ENCODE results near the gene GALNT16. TPM values are rescaled to one million over a fixed set of nuclear protein-coding genes. Genes with fewer than 3 reads are reported as not detected.

The GALNT16 gene
- total RNA-seq, 2 experiments from 2014 or later = not detected

DNA sequence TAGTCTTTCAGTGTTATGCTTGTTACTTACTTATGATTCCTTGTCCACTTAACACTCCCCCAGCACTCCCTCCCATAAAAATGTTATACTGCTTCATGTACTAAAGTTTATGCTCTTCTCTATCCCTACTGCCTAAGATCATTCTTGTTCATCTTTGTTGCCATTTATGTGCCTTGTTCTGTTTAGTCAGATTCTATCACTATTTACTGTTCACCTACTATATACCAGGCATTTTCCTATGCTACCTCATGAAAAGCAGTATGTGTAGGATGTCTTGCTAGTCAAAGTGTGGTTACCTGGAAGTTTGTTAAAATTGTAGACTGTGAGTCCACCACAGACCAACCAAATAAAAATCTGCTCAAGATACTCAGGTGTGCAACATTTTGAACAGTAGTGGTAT lies 114.3 kb downstream of the GALNT16 start:
- Histone ChIP-seq H3K36me3 (ENCODE audit: insufficient read depth, low read length) (peaks cover 28% of the 10 kb centered on the region), H3K27ac (ENCODE audit: low read depth in 1 of 2, low read length in 2 of 2) (no peak overlapping the region), H3K4me1 (ENCODE audit: insufficient read depth, low read length) (no peaks in the 10 kb centered on the region), H3K27me3 (ENCODE audit: control insufficient read depth in 1 of 2, insufficient read depth in 2 of 2, low read length in 2 of 2) (no peaks in the 10 kb centered on the region), H3K9me3 (ENCODE audit: control insufficient read depth in 1 of 2, insufficient read depth in 1 of 2, low read length in 2 of 2) (no peaks in the 10 kb centered on the region), H3K4me3 (ENCODE audit: low read length) (no peak overlapping the region)
- ChIA-PET CTCF (no interaction called here), POLR2A (no interaction called here)
- TF ChIP-seq, protein P1, sequence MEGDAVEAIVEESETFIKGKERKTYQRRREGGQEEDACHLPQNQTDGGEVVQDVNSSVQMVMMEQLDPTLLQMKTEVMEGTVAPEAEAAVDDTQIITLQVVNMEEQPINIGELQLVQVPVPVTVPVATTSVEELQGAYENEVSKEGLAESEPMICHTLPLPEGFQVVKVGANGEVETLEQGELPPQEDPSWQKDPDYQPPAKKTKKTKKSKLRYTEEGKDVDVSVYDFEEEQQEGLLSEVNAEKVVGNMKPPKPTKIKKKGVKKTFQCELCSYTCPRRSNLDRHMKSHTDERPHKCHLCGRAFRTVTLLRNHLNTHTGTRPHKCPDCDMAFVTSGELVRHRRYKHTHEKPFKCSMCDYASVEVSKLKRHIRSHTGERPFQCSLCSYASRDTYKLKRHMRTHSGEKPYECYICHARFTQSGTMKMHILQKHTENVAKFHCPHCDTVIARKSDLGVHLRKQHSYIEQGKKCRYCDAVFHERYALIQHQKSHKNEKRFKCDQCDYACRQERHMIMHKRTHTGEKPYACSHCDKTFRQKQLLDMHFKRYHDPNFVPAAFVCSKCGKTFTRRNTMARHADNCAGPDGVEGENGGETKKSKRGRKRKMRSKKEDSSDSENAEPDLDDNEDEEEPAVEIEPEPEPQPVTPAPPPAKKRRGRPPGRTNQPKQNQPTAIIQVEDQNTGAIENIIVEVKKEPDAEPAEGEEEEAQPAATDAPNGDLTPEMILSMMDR (IDR thresholded peaks at IDR 0.05) = no peak
- no peak overlapping the region for H3K27ac Mint-ChIP-seq
- H3K9me3 Mint-ChIP-seq = peaks cover 7% of the 10 kb centered on the region
- no peak for DNase-seq
- no peak overlapping the region for H3K4me3 Mint-ChIP-seq
- H3K27me3 Mint-ChIP-seq = no peaks in the 10 kb centered on the region
- intact Hi-C loops (cut with DNase I, micrococcal nuclease) = no loop called here
- no peak for ATAC-seq (ENCODE audit: poor library complexity)
- H3K4me1 Mint-ChIP-seq (ENCODE audit: low read depth) = no peaks in the 10 kb centered on the region
- H3K36me3 Mint-ChIP-seq (ENCODE audit: low read depth) = peaks cover 53% of the 10 kb centered on the region

- no peak for DNase-seq
- Mint-ChIP-seq H3K4me3 (no peak overlapping the region), H3K27me3 (no peaks in the 10 kb centered on the region), H3K27ac (no peak overlapping the region), H3K4me1 (ENCODE audit: low read depth) (no peaks in the 10 kb centered on the region), H3K9me3 (peaks cover 7% of the 10 kb centered on the region), H3K36me3 (ENCODE audit: low read depth) (peaks cover 63% of the 10 kb centered on the region)
- no peak overlapping the region for H3K4me3 ChIP-seq (ENCODE audit: low read length)
- H3K27me3 ChIP-seq (ENCODE audit: control insufficient read depth in 1 of 2, insufficient read depth in 2 of 2, low read length in 2 of 2) = no peaks in the 10 kb centered on the region
- no peaks in the 10 kb centered on the region for H3K4me1 ChIP-seq (ENCODE audit: insufficient read depth, low read length)
- ChIA-PET POLR2A (no interaction called here), CTCF (no interaction called here)
- no peak for ATAC-seq (ENCODE audit: poor library complexity)
- peaks cover 38% of the 10 kb centered on the region for H3K36me3 ChIP-seq (ENCODE audit: insufficient read depth, low read length)
- TF ChIP-seq, protein P1 (IDR thresholded peaks at IDR 0.05) = no peak
- H3K27ac ChIP-seq (ENCODE audit: low read depth in 1 of 2, low read length in 2 of 2) = no peak overlapping the region
- intact Hi-C loops (cut with DNase I, micrococcal nuclease) = no loop called here
- no peaks in the 10 kb centered on the region for H3K9me3 ChIP-seq (ENCODE audit: control insufficient read depth in 1 of 2, insufficient read depth in 1 of 2, low read length in 2 of 2)
Measured at GRCh38 chr14:69375182-69375581, 115.2 kb downstream of the GALNT16 start.

GRCh38 chr14:69375722-69376121 lies 115.8 kb downstream of the GALNT16 start:
- no peak for ATAC-seq (ENCODE audit: poor library complexity)
- no peak overlapping the region for H3K4me3 Mint-ChIP-seq
- H3K27ac Mint-ChIP-seq = no peak overlapping the region
- Histone ChIP-seq H3K27ac (ENCODE audit: low read depth in 1 of 2, low read length in 2 of 2) (no peak overlapping the region), H3K4me3 (ENCODE audit: low read length) (no peak overlapping the region), H3K4me1 (ENCODE audit: insufficient read depth, low read length) (no peaks in the 10 kb centered on the region), H3K9me3 (ENCODE audit: control insufficient read depth in 1 of 2, insufficient read depth in 1 of 2, low read length in 2 of 2) (no peaks in the 10 kb centered on the region), H3K36me3 (ENCODE audit: insufficient read depth, low read length) (peaks cover 43% of the 10 kb centered on the region), H3K27me3 (ENCODE audit: control insufficient read depth in 1 of 2, insufficient read depth in 2 of 2, low read length in 2 of 2) (no peaks in the 10 kb centered on the region)
- intact Hi-C loops (cut with DNase I, micrococcal nuclease) = no loop called here
- H3K4me1 Mint-ChIP-seq (ENCODE audit: low read depth) = no peaks in the 10 kb centered on the region
- TF ChIP-seq, protein P1 (IDR thresholded peaks at IDR 0.05) = no peak
- H3K36me3 Mint-ChIP-seq (ENCODE audit: low read depth) = peaks cover 68% of the 10 kb centered on the region
- POLR2A ChIA-PET = interaction anchor here (1.7 kb wide), 1 partner anchor 23 kb away, joined by 5 read pairs; the partner anchor contains the start of genes ERH and SLC39A9
- no peaks in the 10 kb centered on the region for H3K27me3 Mint-ChIP-seq
- DNase-seq = no peak
- CTCF ChIA-PET = no interaction called here
- peaks cover 7% of the 10 kb centered on the region for H3K9me3 Mint-ChIP-seq

Data from CD4-positive, alpha-beta T cell (primary cell).